GM06990 (cell line): Measurements from ENCODE around the gene WNT2.
"Not testable (repeated sequence)": the region's sequence is repeated elsewhere in the genome, so short reads cannot be mapped to it uniquely, and the experiment has no call there.

Experiments
- DNase-seq: peaks from one replicate; pipeline ENCODE4 v3.0.0-alpha.2; 2011; ENCODE audit not compliant: insufficient read length; ENCODE audit errors: extremely low read depth
- H3K27me3 ChIP-seq: replicated peaks from 2 replicates; pipeline ENCODE4 v1.6.0; 2011; ENCODE audit warnings: low read length; ENCODE audit not compliant: control insufficient read depth, insufficient read depth
- H3K36me3 ChIP-seq: 2 replicates; pipeline ENCODE4 v1.5.1; 2011; ENCODE audit warnings: low read length; ENCODE audit not compliant: control insufficient read depth, insufficient read depth
- H3K4me3 ChIP-seq: replicated peaks from 2 replicates; pipeline ENCODE4 v1.5.1; 2011; ENCODE audit warnings: low read depth, mild to moderate bottlenecking, control low read depth, low read length
- CTCF ChIP-seq: IDR thresholded peaks from 2 replicates; pipeline ENCODE4 v1.5.1; 2011; ENCODE audit warnings: low read length, control low read depth, mild to moderate bottlenecking, inconsistent platforms; ENCODE audit not compliant: insufficient read depth, poor library complexity, severe bottlenecking

The WNT2 gene

DNA sequence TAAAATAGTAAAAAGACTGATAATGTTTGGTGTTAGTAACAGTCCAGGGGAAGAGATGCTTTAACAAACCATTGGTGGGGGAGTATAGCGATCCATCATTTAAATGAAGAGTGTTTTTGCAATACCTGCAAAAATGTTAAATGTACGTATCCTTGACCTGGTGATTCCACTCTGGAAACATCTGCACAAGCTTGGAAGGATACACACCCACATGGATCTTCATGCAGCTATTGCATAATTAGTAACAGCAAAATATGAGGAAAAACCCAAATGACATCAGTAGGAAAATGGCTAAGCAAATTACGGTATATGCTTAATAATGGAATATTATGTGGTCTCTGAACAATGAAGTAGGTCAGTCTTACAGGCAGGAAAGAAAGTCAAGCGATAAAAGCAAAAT is 20.5 kb downstream of the WNT2 start:
- Histone ChIP-seq H3K4me3 (no peak overlapping the region), H3K36me3 (no peaks in the 10 kb centered on the region), H3K27me3 (no peaks in the 10 kb centered on the region)
- no peak for DNase-seq
- TF ChIP-seq CTCF: no peak

GRCh38 chr7:117300506-117300905 is 22.4 kb downstream of the WNT2 start:
- H3K4me3 ChIP-seq, H3K36me3 ChIP-seq, DNase-seq, H3K27me3 ChIP-seq: not testable (repeated sequence)

- DNase-seq: no peak
- H3K4me3 ChIP-seq: no peak overlapping the region
- H3K36me3 ChIP-seq: no peaks in the 10 kb centered on the region
- no peaks in the 10 kb centered on the region for H3K27me3 ChIP-seq
- TF ChIP-seq CTCF: no peak
These were observed 25.3 kb downstream of the WNT2 start for GRCh38 chr7:117297606-117298005.

- Histone ChIP-seq H3K27me3 (no peaks in the 10 kb centered on the region), H3K4me3 (no peak overlapping the region), H3K36me3 (no peaks in the 10 kb centered on the region)
- TF ChIP-seq CTCF: no peak
- no peak for DNase-seq
These were observed 26.8 kb downstream of the WNT2 start for GRCh38 chr7:117296066-117296465.

- Histone ChIP-seq H3K4me3 (no peak overlapping the region), H3K27me3 (no peaks in the 10 kb centered on the region), H3K36me3 (no peaks in the 10 kb centered on the region)
- DNase-seq: no peak
- TF ChIP-seq CTCF: no peak
These were observed 37.0 kb downstream of the WNT2 start for GRCh38 chr7:117285826-117286225.

- no peak for TF ChIP-seq CTCF
- H3K36me3 ChIP-seq: no peaks in the 10 kb centered on the region
- H3K4me3 ChIP-seq: no peak overlapping the region
- DNase-seq: no peak
- no peaks in the 10 kb centered on the region for H3K27me3 ChIP-seq
These were observed 38.2 kb downstream of the WNT2 start for GRCh38 chr7:117284692-117285091.
